Stimulated activated CD8-positive, alpha-beta memory T cell treated with anti-CD3 and anti-CD28 coated beads, Interleukin-4, amount 100 ng/mL, for 24 hours (primary cell): Measurements from ENCODE around the gene KLK7.
"Not testable (repeated sequence)": the region's sequence is repeated elsewhere in the genome, so short reads cannot be mapped to it uniquely, and the experiment has no call there.

Experiments used
- DNase-seq: peaks from one replicate; pipeline ENCODE4 v3.0.0-alpha.2; 2020; ENCODE audit warnings: low read depth

The KLK7 gene

DNA sequence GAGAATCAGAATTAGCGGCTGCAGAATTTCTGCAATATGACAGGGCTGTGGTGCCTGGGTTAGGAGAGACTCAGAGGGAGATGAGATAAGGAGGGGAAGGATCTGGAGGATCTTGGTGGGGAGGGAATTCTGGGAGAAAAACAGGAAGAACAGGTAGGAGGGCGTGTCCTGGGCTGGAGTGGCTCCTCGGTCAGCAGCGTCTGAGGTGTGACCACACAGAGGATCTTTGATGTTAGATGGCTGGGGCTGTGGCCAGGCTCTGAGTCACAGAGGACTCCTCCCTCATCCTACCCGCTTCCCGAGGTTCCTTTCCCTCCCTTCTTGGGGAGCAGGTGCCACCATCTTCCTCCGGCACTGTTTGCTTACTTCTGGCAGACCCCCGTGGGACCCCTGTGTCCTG is 8.0 kb downstream of the KLK7 start:
- no peak for DNase-seq

DNA sequence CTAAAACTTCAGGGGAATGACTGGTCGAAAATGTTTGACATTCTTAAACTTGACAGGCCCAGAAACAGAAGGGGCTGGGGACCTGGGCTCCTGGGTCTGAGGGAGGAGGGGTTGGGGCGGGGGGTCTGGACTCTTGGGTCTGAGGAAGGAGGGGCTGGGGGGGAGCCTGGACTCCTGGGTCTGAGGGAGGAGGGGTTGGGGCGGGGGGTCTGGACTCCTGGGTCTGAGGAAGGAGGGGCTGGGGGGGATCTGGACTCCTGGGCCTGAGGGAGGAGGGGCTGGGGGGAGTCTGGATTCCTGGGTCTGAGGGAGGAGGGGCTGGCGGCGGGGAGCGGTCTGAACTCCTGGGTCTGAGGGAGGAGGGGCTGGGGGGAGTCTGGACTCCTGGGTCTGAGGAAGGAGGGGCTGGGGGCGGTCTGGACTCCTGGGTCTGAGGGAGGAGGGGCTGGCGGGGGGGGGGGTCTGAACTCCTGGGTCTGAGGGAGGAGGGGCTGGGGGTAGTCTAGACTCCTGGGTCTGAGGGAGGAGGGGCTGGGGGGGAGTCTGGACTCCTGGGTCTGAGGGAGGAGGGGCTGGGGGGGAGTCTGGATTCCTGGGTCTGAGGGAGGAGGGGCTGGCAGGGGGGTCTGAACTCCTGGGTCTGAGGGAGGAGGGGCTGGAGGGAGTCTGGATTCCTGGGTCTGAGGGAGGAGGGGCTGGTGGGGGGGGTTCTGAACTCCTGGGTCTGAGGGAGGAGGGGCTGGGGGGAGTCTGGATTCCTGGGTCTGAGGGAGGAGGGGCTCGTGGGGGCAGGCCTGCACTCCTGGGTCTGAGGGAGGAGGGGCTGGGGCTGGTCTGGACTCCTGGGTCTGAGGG is 8.8 kb downstream of the KLK7 start:
- DNase-seq = no peak

DNA sequence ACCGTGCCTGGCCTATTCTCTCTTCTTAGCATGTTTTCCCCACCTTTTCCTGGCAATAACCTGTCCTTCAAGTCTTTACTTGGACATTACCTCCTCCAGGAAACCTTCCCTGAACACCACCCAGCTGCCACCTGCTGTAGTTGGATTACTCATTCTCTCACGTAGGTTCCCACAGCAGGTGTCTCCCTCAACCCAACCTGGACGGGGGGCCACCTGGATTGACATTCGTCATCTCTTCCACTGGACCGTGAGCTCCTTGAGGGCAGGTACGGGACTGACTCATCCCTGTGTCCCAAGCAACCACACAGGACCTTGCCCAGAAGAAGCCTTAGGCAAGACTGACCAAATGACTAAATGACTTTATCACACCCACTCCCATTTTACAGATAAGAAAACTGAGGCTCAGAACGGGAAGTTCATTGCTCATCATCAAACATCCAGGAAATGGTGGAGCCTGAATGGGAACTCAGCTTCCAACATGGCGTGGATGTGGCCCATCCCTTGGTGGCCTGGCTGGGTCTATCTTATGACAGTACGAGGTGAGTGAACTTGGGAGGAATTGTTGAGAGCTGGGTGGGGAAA is 10.8 kb downstream of the KLK7 start:
- DNase-seq = no peak

DNA sequence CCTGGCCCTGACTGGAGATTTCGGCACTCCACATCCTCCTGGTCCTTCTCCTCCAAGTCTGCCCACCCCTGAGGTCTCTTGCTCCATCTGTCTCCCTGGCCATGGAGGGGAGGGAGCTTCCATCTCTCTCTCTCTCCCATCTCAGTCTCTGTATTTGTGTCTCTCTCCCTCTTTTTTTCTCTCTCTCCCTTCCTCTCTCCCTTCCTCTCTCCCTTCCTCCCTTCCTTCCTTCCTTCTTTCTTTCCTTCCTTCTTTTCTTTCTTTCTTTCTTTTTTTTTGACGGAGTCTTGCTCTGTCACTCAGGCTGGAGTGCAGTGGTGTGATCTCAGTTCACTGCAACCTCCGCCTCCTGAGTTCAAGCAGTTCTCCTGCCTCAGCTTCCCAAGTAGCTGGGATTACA is 13.9 kb downstream of the KLK7 start:
- not testable (repeated sequence) for DNase-seq

DNA sequence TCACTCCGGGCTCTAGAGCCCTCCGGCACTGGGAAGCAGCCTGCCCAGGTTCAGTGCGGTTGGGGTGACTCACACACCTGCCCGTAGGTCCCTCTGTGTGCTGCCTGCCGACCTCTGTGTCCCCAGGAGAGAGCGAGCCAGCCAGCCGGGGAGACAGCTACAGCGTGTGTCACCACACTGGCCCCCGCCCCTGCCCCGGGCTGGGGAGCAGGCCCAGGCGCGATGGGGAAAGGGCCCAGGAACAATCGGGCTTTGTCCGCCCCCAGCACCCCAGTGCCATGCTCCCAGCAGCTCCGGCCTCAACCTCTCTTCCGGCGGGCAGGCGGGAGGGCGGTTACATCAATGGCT is 14.3 kb downstream of the KLK7 start, which contains the start of gene KLK6:
Gene KLK6 (minus strand): TSS at position 179 of the 348 bp plus-strand sequence. CDS start 1,487 bp downstream, outside the sequence.
- DNase-seq = no peak

DNA sequence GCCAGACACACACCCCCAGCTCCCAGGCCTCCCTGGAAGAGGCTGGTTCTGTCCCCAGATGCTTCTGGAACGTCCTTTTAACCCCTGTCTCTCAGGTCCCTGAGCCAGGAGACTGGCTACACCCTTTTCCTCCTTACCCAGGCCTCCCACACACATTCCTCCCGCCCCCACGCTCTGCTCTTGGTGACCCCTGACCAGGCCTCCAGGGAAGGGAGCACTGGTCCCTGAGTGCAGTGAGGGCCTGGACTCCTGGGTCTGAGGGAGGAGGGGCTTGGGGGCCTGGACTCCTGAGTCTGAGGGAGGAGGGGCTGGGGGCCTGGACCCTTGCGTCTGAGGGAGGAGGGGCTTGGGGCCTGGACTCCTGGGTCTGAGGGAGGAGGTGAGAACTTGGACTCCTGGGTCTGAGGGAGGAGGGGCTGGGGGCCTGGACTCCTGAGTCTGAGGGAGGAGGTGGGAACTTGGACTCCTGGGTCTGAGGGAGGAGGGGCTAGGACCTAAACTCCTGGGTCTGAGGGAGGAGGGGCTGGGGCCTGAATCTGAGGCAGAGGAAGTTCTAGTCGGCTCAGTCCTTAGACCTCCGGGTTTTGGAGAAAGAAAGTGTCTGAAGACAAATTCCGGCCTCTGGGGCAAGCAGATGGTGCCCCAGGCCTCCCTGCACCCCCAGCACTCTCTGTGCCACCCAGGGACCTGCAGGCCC is 14.9 kb downstream of the KLK7 start:
- DNase-seq = no peak

DNA sequence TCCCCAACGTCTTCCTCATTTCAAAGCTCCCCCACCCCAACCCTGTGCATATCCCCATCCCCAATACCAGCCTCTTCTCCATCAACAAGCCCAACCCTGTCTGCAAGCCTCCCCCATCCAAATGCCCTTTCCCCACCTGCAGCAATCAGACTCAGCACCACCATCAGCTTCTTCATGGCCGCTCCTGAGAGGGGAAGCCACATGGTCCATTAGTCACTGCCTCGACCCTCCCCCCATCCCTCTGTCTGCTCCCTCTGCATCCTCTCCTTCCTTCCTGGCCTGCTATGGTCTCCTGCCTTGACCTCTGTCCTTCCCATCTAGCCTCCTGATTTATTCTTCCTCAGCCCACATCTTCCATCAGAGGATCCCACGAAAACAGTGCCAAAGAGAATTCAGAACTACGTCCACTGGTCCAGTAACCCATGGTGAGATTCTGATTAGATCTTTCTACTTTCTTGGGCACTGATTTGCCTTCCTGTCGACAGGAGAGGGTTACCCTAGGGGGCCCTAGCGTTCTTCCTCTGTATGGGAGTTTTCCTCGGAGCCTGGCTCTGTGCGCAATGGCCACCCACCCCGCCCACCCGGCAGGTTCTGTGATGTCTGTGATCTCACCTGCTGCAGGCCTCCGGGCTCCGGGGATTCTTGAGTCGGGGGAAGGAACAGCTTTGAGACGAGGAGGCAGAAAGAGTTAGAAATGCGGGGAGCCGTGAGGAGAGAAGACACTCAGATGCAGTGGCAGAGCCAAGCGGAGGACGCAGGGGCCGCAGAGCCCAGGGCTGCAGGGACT is 15.6 kb downstream of the KLK7 start:
- no peak for DNase-seq

DNA sequence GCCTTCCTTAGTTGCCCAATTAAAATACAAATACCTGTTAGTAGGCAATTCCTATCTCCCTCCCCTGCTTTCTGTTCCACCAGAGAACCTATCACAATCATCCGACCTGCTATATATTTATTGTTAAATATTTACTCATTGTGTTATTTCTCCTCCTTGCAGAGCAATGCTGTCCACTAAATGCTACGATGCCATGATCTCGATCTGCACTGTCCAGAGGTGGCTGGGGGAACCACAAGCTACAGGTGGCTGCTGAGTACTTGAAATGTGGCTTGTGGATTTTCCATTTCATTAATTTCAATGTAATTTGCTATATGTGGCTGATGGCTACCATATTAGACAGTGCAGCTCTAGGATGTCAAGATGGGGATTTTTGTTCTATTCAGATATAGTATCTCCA is 19.5 kb downstream of the KLK7 start:
- no peak for DNase-seq

DNA sequence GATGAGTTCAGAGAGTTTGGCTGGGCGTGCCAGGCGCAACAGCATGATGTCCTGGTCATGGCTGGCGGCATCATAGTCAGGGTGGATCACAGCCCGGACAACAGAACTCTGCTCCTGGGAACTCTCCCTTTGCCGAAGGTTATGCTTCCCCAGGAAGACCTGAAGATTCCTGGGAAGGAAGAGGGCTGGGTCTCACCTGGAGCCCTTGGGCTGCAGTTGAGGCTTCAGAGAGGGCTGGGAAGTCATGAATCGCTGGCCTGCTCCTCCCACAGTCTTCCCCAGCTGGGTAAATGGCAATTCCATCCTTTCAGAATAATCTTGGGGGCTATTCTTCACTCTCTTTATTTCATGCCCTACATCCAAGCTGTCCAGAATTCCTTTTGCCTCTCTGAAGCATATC is 20.3 kb downstream of the KLK7 start:
- DNase-seq = no peak

DNA sequence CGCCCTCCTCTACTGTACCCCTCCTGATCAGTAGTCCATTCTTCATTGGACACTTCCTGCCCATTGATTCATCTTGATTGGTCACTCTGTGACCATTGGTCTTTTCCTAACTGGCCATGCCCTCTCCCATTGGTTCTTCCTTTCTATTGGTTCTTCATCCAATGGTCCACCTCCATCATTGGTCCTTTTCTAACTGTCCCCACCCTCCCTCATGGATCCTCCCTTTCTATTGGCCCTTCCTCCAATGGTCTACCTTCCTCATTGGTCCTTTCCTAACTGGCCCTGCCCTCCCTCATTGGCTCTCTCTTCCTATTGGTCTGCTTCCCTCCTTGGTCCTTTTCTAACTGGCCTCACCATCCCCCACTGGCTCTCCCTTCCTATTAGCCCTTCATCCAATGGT is 21.5 kb downstream of the KLK7 start:
- DNase-seq = no peak

DNA sequence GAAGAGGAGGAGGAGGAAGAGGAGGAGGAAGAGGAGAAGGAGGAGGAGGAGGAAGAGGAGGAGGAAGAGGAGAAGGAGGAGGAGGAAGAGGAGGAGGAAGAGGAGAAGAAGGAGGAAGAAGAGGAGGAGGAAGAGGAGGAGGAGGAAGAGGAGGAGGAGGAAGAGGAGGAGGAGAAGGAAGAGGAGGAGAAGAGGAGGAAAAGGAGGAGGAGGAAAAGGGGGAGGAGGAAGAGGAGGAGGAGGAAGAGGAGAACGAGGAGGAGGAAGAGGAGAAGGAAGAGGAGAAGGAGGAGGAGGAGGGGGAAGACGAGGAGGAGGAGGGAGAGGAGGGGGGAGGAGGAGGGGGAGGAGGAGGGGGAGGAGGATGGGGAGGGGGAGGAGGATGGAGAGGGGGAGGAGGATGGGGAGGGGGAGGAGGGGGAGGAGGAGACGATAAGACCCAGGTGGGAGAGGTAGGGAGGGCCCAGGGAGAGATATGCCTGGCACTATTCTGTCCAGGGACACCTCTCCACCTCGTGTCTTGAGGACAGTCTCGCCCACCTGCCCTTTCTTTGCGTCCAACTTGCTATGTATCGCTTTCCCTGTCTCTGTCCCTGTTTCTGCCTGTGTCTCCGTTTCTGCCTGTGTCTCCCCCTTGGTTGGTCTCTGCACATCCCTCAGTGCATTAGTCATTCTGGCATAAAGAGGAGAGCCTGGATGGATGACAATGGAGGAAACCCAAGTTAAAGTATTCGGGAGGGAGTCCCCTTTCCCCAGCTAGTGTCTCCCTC is 23.8 kb downstream of the KLK7 start:
- no peak for DNase-seq

DNA sequence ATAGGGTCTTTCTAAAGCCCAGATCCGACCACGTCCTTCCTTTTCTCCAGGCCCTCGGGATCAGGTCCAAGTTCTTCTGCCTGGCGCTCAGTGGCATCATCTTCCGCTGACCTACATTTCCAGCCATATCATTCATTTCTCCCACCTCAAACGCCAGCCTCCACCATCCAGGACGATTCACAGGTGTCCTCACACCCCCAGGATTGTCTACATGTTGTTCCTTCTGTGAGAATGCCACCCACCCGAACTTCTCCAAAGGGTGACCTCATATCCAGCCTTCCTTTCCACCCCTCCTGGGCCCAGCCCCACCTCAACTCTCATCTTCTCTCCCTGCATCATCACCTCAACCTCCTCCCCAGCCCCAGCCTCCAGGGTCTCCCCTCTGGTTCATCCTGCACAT is 26.1 kb downstream of the KLK7 start:
- no peak for DNase-seq

DNA sequence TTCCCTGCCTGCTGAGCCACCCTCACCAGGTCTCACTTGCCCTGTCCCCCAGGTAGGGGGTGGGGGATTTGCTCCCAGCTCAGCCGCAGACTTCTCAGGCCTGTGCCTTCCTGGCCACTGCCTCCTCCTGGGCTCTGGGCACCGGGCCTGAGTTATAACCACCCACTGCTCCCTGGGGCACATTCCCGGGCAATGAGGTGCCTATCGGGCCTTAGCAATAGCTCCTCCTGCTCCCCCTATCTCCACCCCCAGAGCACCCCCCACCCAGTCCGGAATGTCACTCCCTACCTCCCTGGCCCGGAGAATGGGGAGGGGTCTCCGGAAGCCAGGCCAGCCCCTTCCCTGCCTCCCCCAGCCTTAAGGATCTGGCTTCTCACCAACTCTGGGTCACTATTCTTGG is 30.8 kb downstream of the KLK7 start, which contains the start of gene KLK5:
Gene KLK5 (minus strand): TSS at position 129 of the 400 bp plus-strand sequence. CDS start 381 bp downstream, outside the sequence.
- no peak for DNase-seq

DNA sequence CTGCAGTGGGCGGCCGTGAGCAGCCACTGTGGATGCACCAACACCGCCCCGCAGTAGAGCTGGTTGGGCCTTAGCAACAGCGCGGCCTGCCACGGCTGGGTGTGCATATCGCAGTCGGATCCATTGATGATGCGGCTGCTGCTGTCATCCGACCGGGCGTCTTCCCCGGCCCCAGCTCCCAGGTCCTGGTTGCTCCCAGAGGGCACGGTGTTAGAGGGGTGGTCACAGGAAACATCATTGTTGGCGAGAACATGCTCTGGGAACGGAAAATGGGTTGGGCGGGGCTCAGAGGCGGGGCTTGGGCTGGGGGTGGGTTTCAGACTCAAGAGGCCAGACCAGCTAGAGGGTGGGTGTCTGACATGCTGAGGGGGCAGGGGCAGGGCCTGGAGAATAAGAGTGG is 33.9 kb downstream of the KLK7 start:
- DNase-seq = no peak

DNA sequence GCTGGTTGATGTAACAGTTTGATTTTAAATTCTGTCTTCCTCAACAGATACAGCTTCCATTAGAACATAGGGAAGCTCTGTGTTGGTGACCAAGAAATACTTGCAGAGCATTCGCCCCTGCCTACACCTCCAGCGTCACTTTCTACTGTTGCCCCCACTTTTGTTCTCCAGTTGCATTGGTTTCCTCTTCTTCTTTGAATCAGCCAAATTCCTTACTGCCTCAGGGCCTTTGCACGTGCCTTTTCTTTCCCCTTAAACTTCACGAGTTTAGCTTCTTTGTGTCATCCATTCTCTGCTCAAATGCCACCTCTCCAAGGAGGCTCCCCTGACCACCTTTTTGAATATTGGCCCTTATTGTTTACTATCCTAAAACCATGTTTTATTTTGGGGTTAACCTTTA is 36.6 kb downstream of the KLK7 start:
- no peak for DNase-seq

DNA sequence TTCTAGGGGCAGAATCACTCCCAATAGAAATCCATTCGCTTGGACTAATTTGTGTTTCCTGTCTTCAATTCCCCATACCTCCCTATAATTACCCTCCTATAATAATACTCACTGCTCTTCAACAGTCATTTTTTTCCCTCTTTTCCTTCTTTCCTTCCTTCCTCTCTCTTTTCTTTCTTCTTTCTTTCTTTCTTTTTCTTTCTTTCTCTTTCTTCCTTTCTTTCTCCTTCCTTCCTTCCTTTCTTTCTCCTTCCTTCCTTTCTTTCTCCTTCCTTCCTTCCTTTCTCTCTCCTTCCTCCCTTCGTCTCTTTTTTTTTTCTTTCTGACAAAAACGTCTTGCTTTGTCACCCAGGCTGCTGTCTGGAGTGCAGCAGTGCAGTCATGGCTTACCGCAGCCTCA is 38.9 kb downstream of the KLK7 start:
- DNase-seq = no peak

DNA sequence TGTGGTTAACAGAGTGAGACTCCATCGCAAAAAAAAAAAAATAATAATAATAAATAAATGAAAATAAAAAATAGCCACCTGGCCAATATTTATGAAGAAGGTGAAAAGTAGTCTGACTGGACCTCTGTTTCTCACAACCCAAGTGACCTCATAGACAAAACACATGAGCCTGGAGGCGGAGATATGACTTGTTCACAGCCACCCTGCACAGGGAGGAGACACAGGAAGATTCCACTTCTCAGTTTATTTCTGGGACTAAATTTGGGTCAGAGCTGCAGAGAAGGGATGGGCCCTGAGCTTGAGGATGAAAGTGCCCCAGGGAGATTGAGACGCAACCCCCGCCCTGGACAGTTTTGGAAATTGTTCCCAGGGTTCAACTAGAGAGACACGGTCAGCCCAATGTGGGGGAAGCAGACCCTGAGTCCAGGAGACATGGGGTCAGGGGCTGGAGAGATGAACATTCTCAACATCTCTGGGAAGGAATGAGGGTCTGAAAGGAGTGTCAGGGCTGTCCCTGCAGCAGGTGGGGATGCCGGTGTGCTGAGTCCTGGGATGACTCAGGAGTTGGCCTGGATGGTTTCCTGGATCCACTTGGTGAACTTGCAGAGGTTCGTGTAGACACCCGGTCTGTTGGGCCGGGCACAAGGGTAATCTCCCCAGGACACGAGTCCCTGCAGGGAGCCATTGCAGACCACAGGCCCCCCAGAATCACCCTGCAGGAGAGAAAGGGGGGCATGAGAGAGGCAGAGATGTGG is 40.5 kb downstream of the KLK7 start:
- DNase-seq = no peak

DNA sequence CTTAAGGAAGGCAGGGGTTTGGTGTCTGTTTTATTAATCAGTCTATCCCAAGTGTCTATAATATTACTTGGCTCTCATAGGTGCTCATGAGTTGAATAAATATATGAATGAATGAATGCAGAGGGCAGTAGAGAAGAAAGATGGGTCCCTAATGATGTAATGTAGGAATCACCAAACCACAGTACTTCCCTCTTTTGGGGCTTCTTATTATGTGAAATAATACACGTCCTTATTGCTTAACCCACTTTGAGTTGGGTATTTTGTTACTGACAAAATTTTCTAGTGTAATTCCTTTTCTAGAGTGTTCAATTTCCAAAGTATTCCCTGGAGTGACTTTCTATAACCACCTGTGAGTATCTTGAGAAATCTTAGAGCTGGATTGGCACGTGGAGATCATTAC is 44.1 kb downstream of the KLK7 start:
- DNase-seq = no peak

DNA sequence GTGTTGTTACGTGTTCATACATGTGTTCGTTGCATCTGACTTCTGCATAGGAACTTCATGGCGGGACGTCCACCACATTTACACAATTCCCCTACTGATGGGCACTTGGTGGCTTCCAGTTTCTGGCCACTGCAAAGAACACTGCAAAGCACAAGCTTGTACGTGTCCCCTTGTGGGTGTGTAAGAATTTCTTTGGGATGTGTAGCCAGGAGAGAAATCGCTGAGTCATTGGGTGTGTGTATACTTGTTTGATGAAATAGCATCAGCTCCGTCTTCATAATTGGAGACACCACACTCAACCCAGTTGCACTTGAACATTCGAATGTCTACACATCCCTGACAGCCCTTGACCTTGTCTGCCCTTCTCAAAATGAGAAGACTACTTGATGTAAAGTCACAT is 50.1 kb downstream of the KLK7 start:
- DNase-seq = no peak

DNA sequence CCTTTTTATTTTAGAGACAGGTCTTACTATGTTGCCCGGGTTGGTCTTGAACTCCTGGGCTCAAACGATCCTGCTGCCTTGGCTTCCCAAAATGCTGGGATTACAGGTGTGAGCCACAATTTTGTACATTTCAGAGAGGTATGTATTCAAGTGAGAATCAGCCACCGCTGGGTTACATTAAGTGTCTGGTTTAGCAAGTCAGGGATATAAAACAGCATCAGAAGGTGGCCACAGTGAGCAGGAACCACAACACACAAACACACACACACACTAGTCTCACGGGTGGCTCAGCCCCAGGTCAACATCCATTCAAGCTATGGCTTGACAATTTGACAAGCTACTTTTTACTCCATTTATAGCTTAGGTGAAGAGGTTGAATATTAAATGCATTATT is 51.0 kb downstream of the KLK7 start:
- DNase-seq = no peak
